ENCODE results near the gene THRA. TPM values are rescaled to one million over a fixed set of nuclear protein-coding genes. Genes with fewer than 3 reads are reported as not detected.

Gene THRA
- total and polyA plus RNA-seq, 2 donors from 2014 or later, result 40.8 to 63.9 TPM

DNA sequence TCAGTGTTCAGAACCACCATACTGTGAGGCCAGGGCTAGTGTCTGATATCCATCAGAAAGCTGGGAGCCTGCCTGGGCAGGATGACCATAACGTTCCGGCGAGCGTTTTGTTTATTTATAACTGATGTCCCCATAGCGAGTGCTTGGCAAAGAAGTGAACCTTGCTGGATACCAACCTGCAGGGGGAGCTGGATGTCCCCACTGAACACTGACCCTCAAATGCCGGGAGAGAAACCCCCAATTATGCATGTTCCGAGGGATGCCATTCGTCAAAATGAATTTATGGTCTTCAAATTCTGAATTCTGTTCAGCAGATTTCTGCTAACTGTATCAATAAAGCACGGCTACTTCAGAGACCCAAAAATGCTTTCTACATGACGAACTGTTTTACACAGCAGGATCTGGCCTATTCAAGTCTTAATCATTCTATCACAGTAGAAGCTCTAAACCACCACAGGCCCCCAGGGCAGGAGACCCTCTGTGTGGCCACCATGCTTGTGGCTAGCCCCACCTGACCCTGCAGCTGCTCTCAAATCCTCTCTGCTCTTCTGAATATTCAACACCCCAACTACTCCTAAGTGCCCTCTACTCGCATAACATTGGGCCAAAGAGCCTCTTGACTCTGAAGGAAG is 23.8 kb upstream of the THRA start:
- Histone ChIP-seq H3K36me3 (ENCODE audit: control insufficient read depth in 2 of 3, insufficient read depth in 3 of 3, low read length in 3 of 3) (peaks cover 8 to 10% (median 8%) of the 10 kb centered on the region in 3 donors), H3K9ac (ENCODE audit: low read length in 3 of 3) (no peak overlapping the region), H3K27ac (ENCODE audit: low read depth in 2 of 2, low read length in 2 of 2) (no peak overlapping the region), H3K4me1 (ENCODE audit: control insufficient read depth in 2 of 3, insufficient read depth in 2 of 3, low read depth in 1 of 3, low read length in 3 of 3) (peaks cover 0 to 3% (median 0%) of the 10 kb centered on the region in 3 donors), H3K4me3 (ENCODE audit: low read length in 3 of 3) (no peak overlapping the region), H3K27me3 (ENCODE audit: control insufficient read depth, insufficient read depth, low read length) (no peaks in the 10 kb centered on the region), H3K9me3 (ENCODE audit: control insufficient read depth in 2 of 3, insufficient read depth in 1 of 3, low read length in 3 of 3) (no peaks in the 10 kb centered on the region)
- intact Hi-C loops (cut with DNase I), result no loop called here
- DNase-seq (peak in 4 of 5 donors; percentile 59 to 90 (median 74)), FAIRE-seq (no peak)
- TF ChIP-seq, protein P1, sequence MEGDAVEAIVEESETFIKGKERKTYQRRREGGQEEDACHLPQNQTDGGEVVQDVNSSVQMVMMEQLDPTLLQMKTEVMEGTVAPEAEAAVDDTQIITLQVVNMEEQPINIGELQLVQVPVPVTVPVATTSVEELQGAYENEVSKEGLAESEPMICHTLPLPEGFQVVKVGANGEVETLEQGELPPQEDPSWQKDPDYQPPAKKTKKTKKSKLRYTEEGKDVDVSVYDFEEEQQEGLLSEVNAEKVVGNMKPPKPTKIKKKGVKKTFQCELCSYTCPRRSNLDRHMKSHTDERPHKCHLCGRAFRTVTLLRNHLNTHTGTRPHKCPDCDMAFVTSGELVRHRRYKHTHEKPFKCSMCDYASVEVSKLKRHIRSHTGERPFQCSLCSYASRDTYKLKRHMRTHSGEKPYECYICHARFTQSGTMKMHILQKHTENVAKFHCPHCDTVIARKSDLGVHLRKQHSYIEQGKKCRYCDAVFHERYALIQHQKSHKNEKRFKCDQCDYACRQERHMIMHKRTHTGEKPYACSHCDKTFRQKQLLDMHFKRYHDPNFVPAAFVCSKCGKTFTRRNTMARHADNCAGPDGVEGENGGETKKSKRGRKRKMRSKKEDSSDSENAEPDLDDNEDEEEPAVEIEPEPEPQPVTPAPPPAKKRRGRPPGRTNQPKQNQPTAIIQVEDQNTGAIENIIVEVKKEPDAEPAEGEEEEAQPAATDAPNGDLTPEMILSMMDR (IDR thresholded peaks at IDR 0.05; ENCODE audit: borderline replicate concordance, extremely low read depth, insufficient read depth), result peak; percentile 71

DNA sequence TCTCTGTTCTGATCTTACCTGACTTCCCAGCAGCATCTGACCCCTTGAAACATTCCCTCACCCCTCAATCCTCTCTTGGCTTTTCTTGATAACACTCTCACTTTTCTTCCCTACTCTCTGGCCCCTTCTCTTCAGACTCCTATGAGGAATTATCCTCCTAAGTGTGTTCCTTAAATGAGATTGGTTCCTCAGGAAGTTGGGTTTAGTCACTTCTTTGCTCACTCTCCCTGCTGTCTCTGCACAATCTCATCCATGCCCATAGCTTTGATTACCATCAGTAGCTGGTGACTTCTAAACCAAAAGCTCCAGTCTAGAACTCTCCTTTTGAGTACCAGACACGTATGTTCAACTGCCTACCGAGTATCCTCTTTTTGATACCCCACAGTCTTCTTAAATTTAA is 21.6 kb upstream of the THRA start:
- TF ChIP-seq, protein P1 (IDR thresholded peaks at IDR 0.05; ENCODE audit: borderline replicate concordance, extremely low read depth, insufficient read depth), result no peak
- Histone ChIP-seq H3K9me3 (ENCODE audit: control insufficient read depth in 2 of 3, insufficient read depth in 1 of 3, low read length in 3 of 3) (no peaks in the 10 kb centered on the region), H3K4me3 (ENCODE audit: low read length in 3 of 3) (no peak overlapping the region), H3K9ac (ENCODE audit: low read length in 3 of 3) (no peak overlapping the region), H3K27me3 (ENCODE audit: control insufficient read depth, insufficient read depth, low read length) (no peaks in the 10 kb centered on the region), H3K4me1 (ENCODE audit: control insufficient read depth in 2 of 3, insufficient read depth in 2 of 3, low read depth in 1 of 3, low read length in 3 of 3) (peaks cover 0 to 3% (median 0%) of the 10 kb centered on the region in 3 donors), H3K36me3 (ENCODE audit: control insufficient read depth in 2 of 3, insufficient read depth in 3 of 3, low read length in 3 of 3) (peaks cover 0 to 2% (median 0%) of the 10 kb centered on the region in 3 donors), H3K27ac (ENCODE audit: low read depth in 2 of 2, low read length in 2 of 2) (no peak overlapping the region)
- DNase-seq (no peak), FAIRE-seq (no peak)
- intact Hi-C loops (cut with DNase I), result no loop called here

DNA sequence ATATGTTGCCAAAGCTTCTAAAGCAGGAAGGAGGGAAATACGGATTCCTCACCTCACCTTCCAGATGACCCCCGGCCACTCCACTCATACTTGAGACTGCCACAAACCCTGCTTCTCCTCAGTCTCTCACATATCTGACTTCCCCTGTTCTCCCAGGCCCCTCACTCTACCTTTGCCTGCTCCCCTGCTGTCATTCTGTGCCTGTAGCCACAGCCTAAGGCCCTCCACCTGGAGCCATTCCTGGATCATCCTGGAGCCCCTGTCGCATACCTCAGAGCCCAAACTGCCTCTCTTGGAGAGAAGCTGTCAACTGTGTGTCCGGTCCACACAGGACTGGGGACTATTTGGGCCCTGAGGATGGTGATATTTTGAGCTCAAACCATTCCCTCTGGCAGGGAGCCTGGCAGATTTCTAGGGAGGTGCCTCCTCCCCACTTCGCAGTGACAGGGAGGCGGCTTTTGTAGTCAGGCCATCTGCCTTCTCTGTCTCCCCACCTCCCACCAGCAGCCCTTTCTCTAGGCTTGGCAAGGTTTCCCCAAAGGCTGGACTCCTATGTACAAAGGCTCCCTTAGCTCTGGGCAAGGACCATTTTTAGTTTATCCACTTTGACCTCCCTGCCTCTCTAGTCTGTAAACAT is 6.3 kb upstream of the THRA start:
- no peaks in the 10 kb centered on the region for H3K9me3 ChIP-seq (ENCODE audit: control insufficient read depth in 2 of 3, insufficient read depth in 1 of 3, low read length in 3 of 3)
- DNase-seq (no peak), FAIRE-seq (no peak)
- no peak overlapping the region for H3K4me3 ChIP-seq (ENCODE audit: low read length in 3 of 3)
- H3K27ac ChIP-seq (ENCODE audit: low read depth in 2 of 2, low read length in 2 of 2), result no peak overlapping the region
- TF ChIP-seq, protein P1 (IDR thresholded peaks at IDR 0.05; ENCODE audit: borderline replicate concordance, extremely low read depth, insufficient read depth), result no peak
- H3K36me3 ChIP-seq (ENCODE audit: control insufficient read depth in 2 of 3, insufficient read depth in 3 of 3, low read length in 3 of 3), result peaks cover 0 to 8% (median 4%) of the 10 kb centered on the region in 3 donors
- H3K4me1 ChIP-seq (ENCODE audit: control insufficient read depth in 2 of 3, insufficient read depth in 2 of 3, low read depth in 1 of 3, low read length in 3 of 3), result peaks cover 0 to 15% (median 3%) of the 10 kb centered on the region in 3 donors
- intact Hi-C loops (cut with DNase I), result no loop called here
- no peak overlapping the region for H3K9ac ChIP-seq (ENCODE audit: low read length in 3 of 3)
- no peaks in the 10 kb centered on the region for H3K27me3 ChIP-seq (ENCODE audit: control insufficient read depth, insufficient read depth, low read length)

Data from kidney (tissue), 14 donors.